ENCODE data around the gene LIM2.

Gene LIM2

DNA sequence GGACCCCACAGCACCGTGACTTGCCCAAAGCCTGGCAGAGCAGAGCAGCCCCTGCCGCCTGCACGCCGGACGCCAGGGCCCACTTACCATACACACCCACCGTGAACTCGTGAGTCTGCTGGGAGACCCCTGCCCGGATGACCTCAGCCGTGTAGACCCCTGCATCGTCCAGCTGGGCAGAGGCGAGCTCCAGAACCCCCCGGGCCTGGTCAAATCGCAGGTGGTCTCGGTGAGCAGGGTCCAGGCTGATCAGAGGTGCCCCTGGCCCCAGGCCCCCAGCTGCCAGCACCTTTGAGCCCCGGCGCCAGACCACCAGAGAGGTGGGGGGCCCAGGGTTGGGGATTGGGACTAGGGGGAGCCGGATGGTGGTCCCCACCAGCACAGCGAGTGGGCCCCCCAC is 46.7 kb downstream of the LIM2 start:
- H3K4me3 ChIP-seq (ENCODE audit: low read depth, low read length), result no peak overlapping the region
- TF ChIP-seq MYC (IDR thresholded peaks at IDR 0.05; ENCODE audit: low read depth, low read length) (no peak), POLR2A (IDR thresholded peaks at IDR 0.05; ENCODE audit: extremely low read depth, insufficient read length) (no peak)
- TF ChIP-seq, protein P1, sequence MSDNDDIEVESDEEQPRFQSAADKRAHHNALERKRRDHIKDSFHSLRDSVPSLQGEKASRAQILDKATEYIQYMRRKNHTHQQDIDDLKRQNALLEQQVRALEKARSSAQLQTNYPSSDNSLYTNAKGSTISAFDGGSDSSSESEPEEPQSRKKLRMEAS (IDR thresholded peaks at IDR 0.05; ENCODE audit: low read depth, low read length), result no peak
- TF ChIP-seq, protein P2, sequence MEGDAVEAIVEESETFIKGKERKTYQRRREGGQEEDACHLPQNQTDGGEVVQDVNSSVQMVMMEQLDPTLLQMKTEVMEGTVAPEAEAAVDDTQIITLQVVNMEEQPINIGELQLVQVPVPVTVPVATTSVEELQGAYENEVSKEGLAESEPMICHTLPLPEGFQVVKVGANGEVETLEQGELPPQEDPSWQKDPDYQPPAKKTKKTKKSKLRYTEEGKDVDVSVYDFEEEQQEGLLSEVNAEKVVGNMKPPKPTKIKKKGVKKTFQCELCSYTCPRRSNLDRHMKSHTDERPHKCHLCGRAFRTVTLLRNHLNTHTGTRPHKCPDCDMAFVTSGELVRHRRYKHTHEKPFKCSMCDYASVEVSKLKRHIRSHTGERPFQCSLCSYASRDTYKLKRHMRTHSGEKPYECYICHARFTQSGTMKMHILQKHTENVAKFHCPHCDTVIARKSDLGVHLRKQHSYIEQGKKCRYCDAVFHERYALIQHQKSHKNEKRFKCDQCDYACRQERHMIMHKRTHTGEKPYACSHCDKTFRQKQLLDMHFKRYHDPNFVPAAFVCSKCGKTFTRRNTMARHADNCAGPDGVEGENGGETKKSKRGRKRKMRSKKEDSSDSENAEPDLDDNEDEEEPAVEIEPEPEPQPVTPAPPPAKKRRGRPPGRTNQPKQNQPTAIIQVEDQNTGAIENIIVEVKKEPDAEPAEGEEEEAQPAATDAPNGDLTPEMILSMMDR (IDR thresholded peaks at IDR 0.05; ENCODE audit: low read depth, low read length), result no peak
- DNase-seq (ENCODE audit: low read depth), result no peak

DNA sequence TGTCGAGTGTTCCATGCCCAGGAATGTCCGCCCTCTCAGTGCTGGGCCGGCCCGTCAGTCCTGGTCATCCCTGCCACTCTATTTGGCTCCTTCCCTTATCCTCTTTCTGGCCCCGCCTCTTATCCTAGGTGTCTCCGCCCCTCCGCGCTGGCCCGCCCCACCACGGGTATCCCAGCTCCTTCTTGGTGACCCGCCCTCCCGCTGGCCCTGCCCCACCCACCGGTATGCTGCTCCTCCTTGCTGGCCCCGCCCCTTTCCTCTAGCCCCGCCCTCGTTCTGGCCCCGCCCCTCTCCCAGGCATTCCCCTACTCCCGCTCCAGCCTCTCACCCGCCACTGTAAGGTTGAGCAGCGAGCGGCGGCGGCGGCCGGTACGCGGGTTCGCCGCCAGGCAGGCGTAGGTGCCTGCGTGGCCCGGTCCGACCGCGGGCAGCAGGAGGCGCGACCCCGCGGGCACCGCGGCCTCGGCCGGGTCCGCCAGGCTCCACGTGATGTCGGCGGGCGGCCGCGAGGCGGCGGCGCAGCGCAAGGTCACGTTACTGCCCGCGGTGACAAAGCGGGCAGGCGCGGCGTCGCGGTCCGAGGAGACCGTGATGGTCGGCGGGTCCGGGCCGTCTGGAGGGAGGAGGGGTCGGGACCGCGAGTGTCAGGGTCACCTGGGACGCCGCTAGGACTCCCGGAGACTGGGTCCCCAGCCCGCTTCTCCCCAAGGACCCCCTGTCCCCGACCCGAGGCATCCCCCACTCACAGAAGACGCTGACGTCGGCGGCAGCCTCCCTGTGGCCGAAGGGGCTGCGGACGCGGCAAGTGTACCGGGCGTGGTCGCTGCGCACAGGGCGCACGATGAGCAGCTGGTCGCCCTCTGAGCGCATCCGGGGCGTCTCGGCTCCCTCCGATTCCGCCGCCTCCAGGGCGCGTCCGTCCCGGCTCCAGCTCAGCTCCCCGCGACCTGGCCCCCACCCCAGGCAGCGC is 47.8 kb downstream of the LIM2 start:
- TF ChIP-seq MYC (IDR thresholded peaks at IDR 0.05; ENCODE audit: low read depth, low read length) (peak; percentile 71; the same call in 1 of the 2 replicates), POLR2A (IDR thresholded peaks at IDR 0.05; ENCODE audit: extremely low read depth, insufficient read length) (no peak)
- TF ChIP-seq, protein P1 (IDR thresholded peaks at IDR 0.05; ENCODE audit: low read depth, low read length), result peak; percentile 70
- peak overlapping the region; percentile 53 for H3K4me3 ChIP-seq (ENCODE audit: low read depth, low read length)
- peak; percentile 94 for DNase-seq (ENCODE audit: low read depth)

- no peak for DNase-seq (ENCODE audit: low read depth)
- TF ChIP-seq POLR2A (IDR thresholded peaks at IDR 0.05; ENCODE audit: extremely low read depth, insufficient read length), result no peak
- no peak for TF ChIP-seq MYC (IDR thresholded peaks at IDR 0.05; ENCODE audit: low read depth, low read length)
- TF ChIP-seq, protein P1 (IDR thresholded peaks at IDR 0.05; ENCODE audit: low read depth, low read length), result no peak
- TF ChIP-seq, protein P2 (IDR thresholded peaks at IDR 0.05; ENCODE audit: low read depth, low read length), result no peak
- peak overlapping the region; percentile 53 for H3K4me3 ChIP-seq (ENCODE audit: low read depth, low read length)
Measured at GRCh38 chr19:51339313-51339686, 48.5 kb downstream of the LIM2 start.

- peak; percentile 83 for DNase-seq (ENCODE audit: low read depth)
- TF ChIP-seq POLR2A (IDR thresholded peaks at IDR 0.05; ENCODE audit: extremely low read depth, insufficient read length), result no peak
- TF ChIP-seq, protein P2 (IDR thresholded peaks at IDR 0.05; ENCODE audit: low read depth, low read length), result peak; percentile 63
- TF ChIP-seq MYC (IDR thresholded peaks at IDR 0.05; ENCODE audit: low read depth, low read length), result 0 out of 2 replicates have a peak, but pooled peaks have one; percentile 20
- TF ChIP-seq, protein P1 (IDR thresholded peaks at IDR 0.05; ENCODE audit: low read depth, low read length), result peak; percentile 53; the same call in 1 of the 2 replicates
- H3K4me3 ChIP-seq (ENCODE audit: low read depth, low read length), result peak overlapping the region; percentile 53
Measured at GRCh38 chr19:51338563-51339312, 49.0 kb downstream of the LIM2 start.

- TF ChIP-seq POLR2A (IDR thresholded peaks at IDR 0.05; ENCODE audit: extremely low read depth, insufficient read length) (no peak), MYC (IDR thresholded peaks at IDR 0.05; ENCODE audit: low read depth, low read length) (no peak)
- TF ChIP-seq, protein P2 (IDR thresholded peaks at IDR 0.05; ENCODE audit: low read depth, low read length), result no peak
- TF ChIP-seq, protein P1 (IDR thresholded peaks at IDR 0.05; ENCODE audit: low read depth, low read length), result no peak
- no peak for DNase-seq (ENCODE audit: low read depth)
- peak overlapping the region; percentile 25 for H3K4me3 ChIP-seq (ENCODE audit: low read depth, low read length)
Measured at GRCh38 chr19:51337861-51338562, 49.8 kb downstream of the LIM2 start.

All from NB4 (cell line).